HG03135 (cell line): ENCODE results near the gene TNFRSF1A.

Experiments used
- ATAC-seq: cut with Tn5 transposase; IDR thresholded peaks from one replicate; pipeline ENCODE4 v1.9.1; 2021; ENCODE audit warnings: mild to moderate bottlenecking, moderate library complexity; ENCODE audit not compliant: unreplicated experiment

The TNFRSF1A gene

GRCh38 chr12:6341417-6342139 lies at the start of gene TNFRSF1A:
Gene TNFRSF1A (minus strand): TSS chr12:6342076. CDS start chr12:6341814, 262 bp downstream.
- ATAC-seq: no peak

- no peak for ATAC-seq
Measured at GRCh38 chr12:6391013-6391412, 49.1 kb upstream of the TNFRSF1A start.

- ATAC-seq: no peak
Measured at GRCh38 chr12:6390084-6390799, 48.4 kb upstream of the TNFRSF1A start.

- no peak for ATAC-seq
Measured at GRCh38 chr12:6387541-6387940, 45.7 kb upstream of the TNFRSF1A start.

- no peak for ATAC-seq
Measured at GRCh38 chr12:6386491-6386890, 44.6 kb upstream of the TNFRSF1A start.

- ATAC-seq: no peak
Measured at GRCh38 chr12:6386038-6386437, 44.2 kb upstream of the TNFRSF1A start.

GRCh38 chr12:6384499-6385436 lies 42.9 kb upstream of the TNFRSF1A start:
- ATAC-seq: no peak

GRCh38 chr12:6383572-6384498 lies 42.0 kb upstream of the TNFRSF1A start, which contains the start of gene LTBR:
Gene LTBR (plus strand): TSS chr12:6384162. CDS start chr12:6384359, 197 bp downstream.
- no peak for ATAC-seq

GRCh38 chr12:6382982-6383381 lies 41.1 kb upstream of the TNFRSF1A start:
- ATAC-seq: no peak

GRCh38 chr12:6382371-6382770 lies 40.5 kb upstream of the TNFRSF1A start:
- ATAC-seq: no peak

GRCh38 chr12:6380141-6381121 lies 38.6 kb upstream of the TNFRSF1A start:
- no peak for ATAC-seq

- no peak for ATAC-seq
Measured at GRCh38 chr12:6378709-6379472, 37.0 kb upstream of the TNFRSF1A start.

GRCh38 chr12:6377667-6377994 lies 35.8 kb upstream of the TNFRSF1A start:
- ATAC-seq: no peak

- ATAC-seq: no peak
Measured at GRCh38 chr12:6376870-6377666, 35.2 kb upstream of the TNFRSF1A start.

- ATAC-seq: no peak
Measured at GRCh38 chr12:6376079-6376869, 34.4 kb upstream of the TNFRSF1A start.

- ATAC-seq: no peak
Measured at GRCh38 chr12:6375269-6376078, 33.6 kb upstream of the TNFRSF1A start, which contains the start of gene SCNN1A. Gene SCNN1A (minus strand): TSS chr12:6375563. CDS start chr12:6374783, 780 bp downstream.
